CD4-positive, alpha-beta T cell (primary cell): ENCODE measurements around the gene TNC. TPM values are rescaled to one million over a fixed set of nuclear protein-coding genes. Genes with fewer than 3 reads are reported as not detected.

ENCODE experiments used
- ATAC-seq: fragments of 200-7000 bp; cut with Tn5 transposase; one replicate; pipeline ENCODE4 v1.10.0; 2022; ENCODE audit warnings: mild to moderate bottlenecking; ENCODE audit not compliant: poor library complexity
- CTCF ChIA-PET: fragments of 350-600 bp; sonication (Branson Sonifier 250); formaldehyde crosslinking; loops from one replicate; lab custom pipeline; 2021; ENCODE audit warnings: antibody characterized with exemption, inconsistent platforms; lab: Charles Lee
- POLR2A ChIA-PET: fragments of 350-600 bp; sonication (Branson Sonifier 250); formaldehyde crosslinking; loops from one replicate; lab custom pipeline; 2021; ENCODE audit warnings: antibody characterized with exemption, inconsistent platforms; lab: Charles Lee
- DNase-seq, 14 experiments: peaks; one replicate each; pipeline ENCODE4 v3.0.0-alpha.2; 2013 to 2020; ENCODE audit warnings: mixed read lengths in 2 of 14
- H3K27ac ChIP-seq, 2 donors: one replicate each; pipeline versions ENCODE4 v1.5.1 to v1.7.0; 2013; ENCODE audit warnings: low read length in 2 of 2, low read depth in 1 of 2, mild to moderate bottlenecking in 1 of 2
- H3K27me3 ChIP-seq, 2 experiments: 1 replicate in 1 of 2; 2 replicates in 1 of 2; pipeline versions ENCODE4 v1.6.1 to v1.7.0; 2013; ENCODE audit warnings: low read length in 2 of 2, control low read depth in 1 of 2, mild to moderate bottlenecking in 1 of 2, moderate library complexity in 1 of 2; ENCODE audit not compliant: insufficient read depth in 2 of 2, control insufficient read depth in 1 of 2
- H3K36me3 ChIP-seq: one replicate; pipeline ENCODE4 v1.6.1; 2013; ENCODE audit warnings: low read length, control low read depth; ENCODE audit not compliant: insufficient read depth
- H3K4me1 ChIP-seq: one replicate; pipeline ENCODE4 v1.6.1; 2013; ENCODE audit warnings: low read length, control low read depth; ENCODE audit not compliant: insufficient read depth
- H3K4me3 ChIP-seq: one replicate; pipeline ENCODE4 v1.5.1; 2013; ENCODE audit warnings: mild to moderate bottlenecking, low read length, moderate library complexity
- H3K9me3 ChIP-seq, 2 experiments: 1 replicate in 1 of 2; 2 replicates in 1 of 2; pipeline versions ENCODE4 v1.6.1 to v1.7.0; 2013; ENCODE audit warnings: low read length in 2 of 2, mild to moderate bottlenecking in 2 of 2, control low read depth in 1 of 2, moderate library complexity in 1 of 2; ENCODE audit not compliant: control insufficient read depth in 1 of 2, insufficient read depth in 1 of 2
- H3K27ac Mint-ChIP-seq: one replicate; pipeline ENCODE4 v1.8.0; 2020; ENCODE audit warnings: mixed read lengths
- H3K27me3 Mint-ChIP-seq: one replicate; pipeline ENCODE4 v1.8.0; 2021; ENCODE audit warnings: mixed read lengths
- H3K36me3 Mint-ChIP-seq: one replicate; pipeline ENCODE4 v1.8.0; 2021; ENCODE audit warnings: low read depth, mixed read lengths
- H3K4me1 Mint-ChIP-seq: one replicate; pipeline ENCODE4 v1.8.0; 2021; ENCODE audit warnings: low read depth, mixed read lengths
- H3K4me3 Mint-ChIP-seq: one replicate; pipeline ENCODE4 v1.8.0; 2020; ENCODE audit warnings: mild to moderate bottlenecking, mixed read lengths
- H3K9me3 Mint-ChIP-seq: one replicate; pipeline ENCODE4 v1.8.0; 2020; ENCODE audit warnings: mixed read lengths
- intact Hi-C, 2 experiments: fragments of 100-400 bp; cut with DNase I in 1 of 2; cut with micrococcal nuclease in 1 of 2; formaldehyde crosslinking; loops; one replicate each; pipeline versions ENCODE4 v1.15.1 to v1.9.0; 2023 to 2025; cut with DNase I, micrococcal nuclease
- total RNA-seq, 174 experiments: library from RNA in 2 of 174; stranded (reverse) in 2 of 174; gene quantifications; one replicate each; pipeline ENCODE4 v1.2.3 and lab custom pipeline; 2021 to 2026
- TF ChIP-seq, protein P1 (sequence below): fragments of 200-600 bp; IDR thresholded peaks from one replicate; pipeline ENCODE4 v1.8.0; 2022; ENCODE audit warnings: antibody characterized with exemption, mild to moderate bottlenecking

TNC gene
- total RNA-seq, 2 experiments from 2014 or later: 0.03 to 0.05 TPM

GRCh38 chr9:115058684-115059315 is 59.2 kb downstream of the TNC start:
- H3K27ac ChIP-seq: no peak overlapping the region
- peaks cover 8 to 9% of the 10 kb centered on the region in 2 experiments for H3K27me3 ChIP-seq
- Mint-ChIP-seq H3K4me3 (no peak overlapping the region), H3K36me3 (no peaks in the 10 kb centered on the region), H3K4me1 (no peaks in the 10 kb centered on the region), H3K27ac (no peak overlapping the region), H3K9me3 (no peaks in the 10 kb centered on the region), H3K27me3 (peaks cover 45% of the 10 kb centered on the region)
- intact Hi-C loops: no loop called here
- no peak overlapping the region for H3K4me3 ChIP-seq
- H3K4me1 ChIP-seq: no peaks in the 10 kb centered on the region
- ATAC-seq (no peak), DNase-seq (no peak)
- CTCF ChIA-PET: no interaction called here
- TF ChIP-seq, protein P1, sequence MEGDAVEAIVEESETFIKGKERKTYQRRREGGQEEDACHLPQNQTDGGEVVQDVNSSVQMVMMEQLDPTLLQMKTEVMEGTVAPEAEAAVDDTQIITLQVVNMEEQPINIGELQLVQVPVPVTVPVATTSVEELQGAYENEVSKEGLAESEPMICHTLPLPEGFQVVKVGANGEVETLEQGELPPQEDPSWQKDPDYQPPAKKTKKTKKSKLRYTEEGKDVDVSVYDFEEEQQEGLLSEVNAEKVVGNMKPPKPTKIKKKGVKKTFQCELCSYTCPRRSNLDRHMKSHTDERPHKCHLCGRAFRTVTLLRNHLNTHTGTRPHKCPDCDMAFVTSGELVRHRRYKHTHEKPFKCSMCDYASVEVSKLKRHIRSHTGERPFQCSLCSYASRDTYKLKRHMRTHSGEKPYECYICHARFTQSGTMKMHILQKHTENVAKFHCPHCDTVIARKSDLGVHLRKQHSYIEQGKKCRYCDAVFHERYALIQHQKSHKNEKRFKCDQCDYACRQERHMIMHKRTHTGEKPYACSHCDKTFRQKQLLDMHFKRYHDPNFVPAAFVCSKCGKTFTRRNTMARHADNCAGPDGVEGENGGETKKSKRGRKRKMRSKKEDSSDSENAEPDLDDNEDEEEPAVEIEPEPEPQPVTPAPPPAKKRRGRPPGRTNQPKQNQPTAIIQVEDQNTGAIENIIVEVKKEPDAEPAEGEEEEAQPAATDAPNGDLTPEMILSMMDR: no peak
- POLR2A ChIA-PET: no interaction called here
- no peaks in the 10 kb centered on the region for H3K9me3 ChIP-seq
- H3K36me3 ChIP-seq: no peaks in the 10 kb centered on the region

- Mint-ChIP-seq H3K4me1 (no peaks in the 10 kb centered on the region), H3K4me3 (no peak overlapping the region), H3K9me3 (no peaks in the 10 kb centered on the region), H3K36me3 (no peaks in the 10 kb centered on the region), H3K27me3 (peaks cover 41% of the 10 kb centered on the region), H3K27ac (no peak overlapping the region)
- Histone ChIP-seq H3K27me3 (peaks cover 10 to 13% of the 10 kb centered on the region in 2 experiments), H3K9me3 (no peaks in the 10 kb centered on the region), H3K4me3 (no peak overlapping the region), H3K36me3 (no peaks in the 10 kb centered on the region), H3K4me1 (no peaks in the 10 kb centered on the region), H3K27ac (no peak overlapping the region)
- ATAC-seq (no peak), DNase-seq (no peak)
- ChIA-PET POLR2A (no interaction called here), CTCF (no interaction called here)
- TF ChIP-seq, protein P1: no peak
- intact Hi-C loops: no loop called here
Measured at GRCh38 chr9:115058175-115058574, 59.8 kb downstream of the TNC start.

DNA sequence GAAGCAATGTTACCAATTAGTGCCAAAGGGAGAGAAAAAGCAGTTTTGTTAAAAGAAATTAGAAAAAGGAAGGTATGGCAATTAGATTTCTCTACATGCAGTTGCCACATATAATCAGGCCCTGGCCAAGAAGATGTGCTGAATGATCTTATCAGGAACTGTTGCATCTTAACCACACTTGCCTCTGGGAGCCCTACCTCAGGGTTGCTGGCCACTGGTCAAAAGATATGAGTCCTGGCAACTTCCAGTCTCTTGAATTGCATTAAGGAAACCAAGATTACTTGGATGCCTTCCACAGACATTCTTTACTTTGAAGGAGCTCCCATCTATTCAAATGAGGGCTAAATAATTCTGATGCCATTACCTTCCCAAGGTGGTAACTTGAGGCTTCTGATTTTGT is 60.4 kb downstream of the TNC start:
- no peak overlapping the region for H3K4me3 ChIP-seq

More for the DNA sequence above, 60.4 kb downstream of the TNC start:
- H3K27me3 ChIP-seq: peaks cover 7 to 16% of the 10 kb centered on the region in 2 experiments
- no peaks in the 10 kb centered on the region for H3K36me3 ChIP-seq
- Mint-ChIP-seq H3K36me3 (no peaks in the 10 kb centered on the region), H3K4me3 (no peak overlapping the region), H3K27me3 (peaks cover 46% of the 10 kb centered on the region), H3K9me3 (no peaks in the 10 kb centered on the region), H3K4me1 (no peaks in the 10 kb centered on the region), H3K27ac (no peak overlapping the region)
- TF ChIP-seq, protein P1: no peak
- H3K9me3 ChIP-seq: no peaks in the 10 kb centered on the region
- intact Hi-C loops: no loop called here
- no peak overlapping the region for H3K27ac ChIP-seq
- CTCF ChIA-PET: no interaction called here
- no peak for DNase-seq
- no peaks in the 10 kb centered on the region for H3K4me1 ChIP-seq
- POLR2A ChIA-PET: no interaction called here
- ATAC-seq: no peak
